ENCODE results near the gene HSPA4. TPM values are rescaled to one million over a fixed set of nuclear protein-coding genes. Genes with fewer than 3 reads are reported as not detected.
"Not testable (repeated sequence)": the region's sequence is repeated elsewhere in the genome, so short reads cannot be mapped to it uniquely, and the experiment has no call there.

The HSPA4 gene
- total RNA-seq, 2 donors from 2014 or later: 95.5 to 190 TPM

DNA sequence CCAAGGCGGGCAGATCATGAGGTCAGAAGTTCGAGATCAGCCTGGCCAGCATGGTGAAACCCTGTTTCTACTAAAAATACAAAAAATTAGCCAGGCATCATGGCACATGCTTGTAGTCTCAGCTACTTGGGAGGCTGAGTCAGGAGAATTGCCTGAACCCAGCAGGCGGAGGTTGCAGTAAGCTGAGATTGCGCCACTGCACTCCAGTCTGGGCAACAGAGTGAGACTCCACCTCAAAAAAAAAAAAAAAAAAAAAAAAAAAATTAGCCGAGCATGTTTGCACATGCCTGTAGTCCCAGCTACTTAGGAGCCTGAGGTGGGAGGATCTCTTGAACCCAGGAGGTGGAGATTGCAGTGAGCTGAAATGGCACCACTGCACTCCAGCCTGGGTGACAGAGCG is 15.1 kb upstream of the HSPA4 start:
- H3K27ac Mint-ChIP-seq; H3K36me3 Mint-ChIP-seq (ENCODE audit: low read depth); H3K4me3 Mint-ChIP-seq: not testable (repeated sequence)

DNA sequence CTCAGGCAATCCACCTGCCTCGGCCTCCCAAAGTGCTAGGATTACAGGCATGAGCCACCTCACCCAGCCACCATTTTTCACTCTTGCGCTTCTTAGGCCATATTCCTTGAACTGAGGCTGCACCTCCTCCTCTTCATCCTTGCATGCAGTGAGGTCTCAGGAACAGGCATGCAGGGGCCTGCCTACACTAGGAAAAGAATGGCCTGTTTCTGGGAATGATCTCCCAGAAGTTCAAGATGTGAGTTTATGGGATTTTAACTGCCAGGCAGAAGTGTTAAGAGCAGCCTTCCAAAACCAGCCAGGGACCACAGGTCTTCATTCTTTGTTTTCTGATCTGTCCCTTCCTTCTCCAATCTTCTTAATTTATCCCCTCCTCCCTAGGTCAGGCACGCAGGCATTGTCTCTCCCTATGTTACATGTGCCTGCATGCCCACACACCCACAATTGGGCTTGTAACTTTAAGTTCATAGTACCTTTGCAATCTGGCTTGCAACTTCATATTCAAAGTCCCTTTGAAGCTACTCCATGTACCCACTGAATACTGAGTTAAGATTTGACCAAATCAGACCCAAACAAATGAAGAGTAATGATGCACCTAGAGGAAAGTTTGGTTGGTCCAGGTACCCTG is 10.5 kb upstream of the HSPA4 start:
- no peaks in the 10 kb centered on the region for H3K36me3 Mint-ChIP-seq (ENCODE audit: low read depth)
- H3K27me3 Mint-ChIP-seq: no peaks in the 10 kb centered on the region
- no peak for ATAC-seq (replicated peaks)
- H3K4me3 Mint-ChIP-seq: no peak overlapping the region
- H3K4me1 Mint-ChIP-seq: no peaks in the 10 kb centered on the region
- no peak overlapping the region for H3K27ac Mint-ChIP-seq
- H3K9me3 Mint-ChIP-seq: no peaks in the 10 kb centered on the region

More for the DNA sequence above, 15.1 kb upstream of the HSPA4 start:
- H3K4me1 Mint-ChIP-seq; H3K9me3 Mint-ChIP-seq; ATAC-seq (replicated peaks); H3K27me3 Mint-ChIP-seq: not testable (repeated sequence)

DNA sequence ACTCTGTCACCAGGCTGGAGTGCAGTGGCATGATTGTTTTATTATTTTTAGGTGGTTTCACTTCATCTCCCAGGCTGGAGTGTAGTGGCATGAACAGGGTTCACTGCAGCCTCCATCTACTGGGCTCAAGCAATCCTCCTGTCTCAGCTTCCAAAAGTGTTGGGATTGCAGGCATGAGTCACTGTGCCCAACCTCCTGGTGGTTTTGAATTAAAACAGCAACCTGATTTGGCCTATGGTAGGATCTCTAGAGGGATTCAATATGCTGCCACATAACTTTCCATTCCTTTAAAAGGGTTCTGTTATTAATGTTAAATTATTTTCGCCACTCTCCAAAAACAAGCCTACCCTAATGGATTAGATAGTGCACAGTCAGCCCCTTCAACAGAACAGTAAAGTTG is 9.9 kb upstream of the HSPA4 start:
- no peaks in the 10 kb centered on the region for H3K27me3 Mint-ChIP-seq
- no peaks in the 10 kb centered on the region for H3K9me3 Mint-ChIP-seq
- H3K27ac Mint-ChIP-seq: no peak overlapping the region
- no peaks in the 10 kb centered on the region for H3K36me3 Mint-ChIP-seq (ENCODE audit: low read depth)
- ATAC-seq (replicated peaks): no peak
- H3K4me1 Mint-ChIP-seq: no peaks in the 10 kb centered on the region
- H3K4me3 Mint-ChIP-seq: no peak overlapping the region

DNA sequence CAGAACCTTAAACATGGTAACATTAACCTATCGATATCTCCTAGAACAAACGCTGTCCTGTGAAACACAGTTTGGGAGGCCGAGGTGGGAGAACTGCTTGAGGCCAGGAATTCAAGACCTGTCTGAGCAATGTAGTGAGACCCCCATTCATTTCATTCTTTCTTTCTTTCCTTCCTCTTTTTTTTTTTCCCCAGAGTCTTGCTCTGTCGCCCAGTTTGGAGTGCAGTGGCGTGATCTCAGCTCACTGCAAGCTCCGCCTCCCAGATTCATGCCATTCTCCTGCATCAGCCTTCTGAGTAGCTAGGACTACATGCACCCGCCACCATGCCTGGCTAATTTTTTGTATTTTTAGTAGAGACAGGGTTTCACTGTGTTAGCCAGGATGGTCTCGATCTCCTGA is 5.3 kb upstream of the HSPA4 start:
- not testable (repeated sequence) for H3K36me3 Mint-ChIP-seq (ENCODE audit: low read depth); H3K4me1 Mint-ChIP-seq; H3K27ac Mint-ChIP-seq; H3K27me3 Mint-ChIP-seq; ATAC-seq (replicated peaks); H3K9me3 Mint-ChIP-seq; H3K4me3 Mint-ChIP-seq

DNA sequence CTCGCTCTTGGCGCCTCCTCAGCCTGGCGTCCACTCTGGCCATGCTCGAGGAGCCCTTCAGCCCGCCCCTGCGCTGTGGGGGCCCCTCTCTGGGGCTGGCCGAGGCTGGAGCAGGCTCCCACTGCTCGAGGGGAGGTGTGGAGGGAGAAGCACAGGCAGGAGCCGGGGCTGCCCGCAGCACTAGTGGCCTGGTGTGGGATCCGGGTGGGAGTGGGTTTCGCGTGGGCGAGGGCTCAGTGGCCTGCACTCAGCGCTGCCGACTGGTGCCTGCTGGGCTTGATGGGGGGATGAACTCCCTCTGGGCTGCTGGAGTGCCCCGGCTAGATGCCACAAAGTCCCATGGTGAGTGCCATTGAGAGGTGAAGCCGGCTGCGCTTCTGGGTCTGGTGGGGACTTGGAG is 4.4 kb upstream of the HSPA4 start:
- H3K4me3 Mint-ChIP-seq: no peak overlapping the region
- H3K27ac Mint-ChIP-seq: no peak overlapping the region
- ATAC-seq (replicated peaks): no peak
- peaks cover 4% of the 10 kb centered on the region for H3K4me1 Mint-ChIP-seq
- no peaks in the 10 kb centered on the region for H3K9me3 Mint-ChIP-seq
- peaks cover 8% of the 10 kb centered on the region for H3K36me3 Mint-ChIP-seq (ENCODE audit: low read depth)
- H3K27me3 Mint-ChIP-seq: no peaks in the 10 kb centered on the region

DNA sequence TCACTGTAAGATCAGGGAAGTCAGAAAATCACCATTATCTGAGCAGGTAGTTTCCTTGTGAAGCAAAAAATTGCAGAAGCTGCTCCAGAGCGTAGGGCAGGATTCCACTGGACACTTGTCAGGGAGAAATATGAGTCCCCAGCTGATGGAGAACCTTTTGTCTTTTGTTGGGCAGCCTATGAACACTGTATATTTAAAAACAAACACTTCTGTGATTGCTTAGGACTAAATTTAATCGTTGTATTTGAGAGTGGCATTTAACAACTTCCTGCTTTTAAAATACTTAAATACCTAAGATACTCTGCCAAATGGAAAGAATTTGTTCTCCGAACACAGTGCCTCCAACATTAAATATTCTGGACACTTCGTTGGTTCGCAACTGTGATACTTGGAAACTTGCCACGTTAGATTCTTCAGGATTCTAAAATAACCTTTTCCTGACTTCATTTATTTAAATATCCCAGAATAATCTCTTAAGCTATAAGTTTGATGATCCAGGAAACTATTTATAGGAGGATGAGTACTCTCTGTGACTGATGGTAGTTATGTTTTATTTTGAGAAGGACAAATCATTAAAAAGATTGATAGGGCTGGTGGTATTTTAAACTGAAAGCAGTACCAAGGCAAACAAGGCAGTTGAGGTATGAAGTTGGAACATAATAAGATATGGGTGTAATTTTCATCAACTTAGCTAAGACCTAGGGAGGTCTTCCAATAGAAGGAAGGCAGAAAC is 2.7 kb upstream of the HSPA4 start:
- H3K27me3 Mint-ChIP-seq: no peaks in the 10 kb centered on the region
- H3K4me3 Mint-ChIP-seq: peak overlapping the region; percentile 25
- ATAC-seq (replicated peaks): no peak
- peaks cover 16% of the 10 kb centered on the region for H3K36me3 Mint-ChIP-seq (ENCODE audit: low read depth)
- peak overlapping the region; percentile 50 for H3K27ac Mint-ChIP-seq
- peaks cover 4% of the 10 kb centered on the region for H3K4me1 Mint-ChIP-seq
- H3K9me3 Mint-ChIP-seq: no peaks in the 10 kb centered on the region

DNA sequence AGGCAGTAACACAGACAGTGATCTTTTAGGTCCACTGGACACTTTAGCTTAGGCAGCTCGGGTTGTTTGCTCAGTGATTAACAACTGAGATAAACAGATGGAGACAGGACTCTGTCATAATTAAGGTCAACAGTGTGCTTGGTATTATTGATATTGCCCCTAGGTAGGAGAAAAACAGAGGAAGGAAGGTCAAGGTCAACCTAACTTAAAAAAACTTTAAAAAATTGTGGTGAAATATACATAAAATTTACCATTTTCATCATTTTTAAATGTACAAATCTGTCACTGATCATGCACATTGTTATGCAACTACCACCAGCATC is 2.1 kb upstream of the HSPA4 start:
- Mint-ChIP-seq H3K36me3 (ENCODE audit: low read depth) (peaks cover 17% of the 10 kb centered on the region), H3K4me3 (peak overlapping the region; percentile 25)

DNA sequence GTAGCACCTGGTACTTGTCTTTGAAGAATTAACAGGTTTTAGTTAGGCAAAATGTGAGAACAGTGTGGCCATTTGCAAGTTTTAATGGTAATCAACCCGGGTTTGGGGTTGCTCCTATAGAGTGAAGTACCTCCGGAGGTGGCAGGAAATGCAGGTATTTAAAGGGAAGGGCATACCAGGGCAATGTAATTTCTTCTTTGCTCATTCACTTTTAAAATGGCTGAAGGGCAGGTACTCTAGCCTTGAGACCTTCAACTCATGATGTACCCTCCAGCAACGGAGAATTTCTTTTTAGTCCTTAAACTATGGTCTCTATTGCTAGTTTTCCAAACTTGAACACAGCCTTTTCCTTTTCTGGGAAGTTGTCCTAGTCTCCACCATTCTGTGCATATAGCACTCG is 1.3 kb upstream of the HSPA4 start:
- H3K4me3 Mint-ChIP-seq: peak overlapping the region; percentile 97
- H3K36me3 Mint-ChIP-seq (ENCODE audit: low read depth): peaks cover 26% of the 10 kb centered on the region
- H3K4me1 Mint-ChIP-seq: peaks cover 11% of the 10 kb centered on the region
- H3K9me3 Mint-ChIP-seq: no peaks in the 10 kb centered on the region
- ATAC-seq (replicated peaks): no peak
- no peaks in the 10 kb centered on the region for H3K27me3 Mint-ChIP-seq
- H3K27ac Mint-ChIP-seq: peak overlapping the region; percentile 99

More for the DNA sequence above, 2.1 kb upstream of the HSPA4 start:
- no peak for ATAC-seq (replicated peaks)
- Mint-ChIP-seq H3K27me3 (no peaks in the 10 kb centered on the region), H3K4me1 (peaks cover 4% of the 10 kb centered on the region), H3K9me3 (no peaks in the 10 kb centered on the region), H3K27ac (peak overlapping the region; percentile 50)

DNA sequence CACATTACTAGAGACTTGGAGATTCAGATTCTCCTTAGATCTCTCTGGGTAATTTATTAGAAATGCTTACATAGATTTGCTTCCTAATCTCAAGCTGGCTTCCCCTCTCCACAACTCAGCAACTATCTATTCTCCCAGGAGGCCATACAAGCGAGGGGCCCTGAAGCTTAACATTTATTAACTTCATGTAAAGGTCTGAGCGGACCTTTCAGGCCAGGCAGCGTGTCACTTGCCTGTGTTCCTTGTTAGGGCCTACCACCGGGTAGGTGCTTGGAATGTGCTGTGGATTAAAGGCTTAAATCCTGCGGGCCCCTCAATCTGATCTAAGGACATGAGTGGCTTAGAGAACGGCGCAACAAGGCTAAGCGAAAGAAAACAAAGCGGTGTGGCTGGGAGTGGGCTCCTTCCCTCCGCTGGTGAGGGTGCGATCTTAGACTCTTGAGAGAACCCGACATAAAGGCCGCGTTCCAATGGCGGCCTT is 712 bp upstream of the HSPA4 start:
- ATAC-seq (replicated peaks): no peak
- H3K36me3 Mint-ChIP-seq (ENCODE audit: low read depth): peaks cover 26% of the 10 kb centered on the region
- H3K27ac Mint-ChIP-seq: peak overlapping the region; percentile 99
- H3K4me3 Mint-ChIP-seq: peak overlapping the region; percentile 97
- H3K4me1 Mint-ChIP-seq: peaks cover 12% of the 10 kb centered on the region
- no peaks in the 10 kb centered on the region for H3K27me3 Mint-ChIP-seq
- H3K9me3 Mint-ChIP-seq: no peaks in the 10 kb centered on the region

DNA sequence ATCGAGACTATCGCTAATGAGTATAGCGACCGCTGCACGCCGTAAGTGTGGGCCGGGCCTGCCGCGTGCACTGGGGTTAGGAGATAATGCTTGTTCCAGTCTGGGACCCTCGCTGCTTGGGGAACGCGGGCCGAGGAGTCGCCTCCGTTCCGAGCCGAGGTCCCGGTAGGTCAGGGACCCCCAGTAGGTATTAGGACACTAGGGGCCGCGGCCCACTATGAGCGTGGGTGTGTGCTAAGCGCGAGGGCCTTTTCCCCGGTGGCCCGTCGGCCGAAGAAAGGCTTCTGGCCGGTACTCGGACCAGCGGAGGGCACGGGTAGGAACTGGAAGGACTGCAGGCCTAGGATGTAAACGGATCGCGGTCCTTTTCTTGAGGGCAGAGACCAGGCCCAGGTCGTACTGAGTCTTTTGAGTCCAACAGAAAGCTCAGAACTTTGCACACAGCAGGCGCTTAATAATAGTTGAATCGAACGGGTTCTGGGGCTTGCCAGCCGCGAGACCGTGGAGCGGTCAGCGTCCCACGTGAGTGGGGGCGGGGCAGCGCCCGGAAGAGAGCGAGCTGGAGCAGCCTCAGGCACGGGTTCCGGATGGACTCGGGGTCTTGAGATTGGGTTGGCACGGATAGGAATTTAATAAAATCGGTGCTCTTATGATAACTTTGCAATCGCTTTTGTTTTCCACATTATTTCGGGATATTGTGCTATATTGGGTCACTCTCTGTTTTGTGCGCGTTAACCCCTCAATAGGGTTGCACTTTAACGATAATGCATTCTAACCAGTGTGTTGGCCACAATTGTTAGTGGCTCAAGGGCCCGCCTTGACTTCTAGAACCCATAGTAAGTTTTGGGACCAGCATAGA is 733 bp downstream of the HSPA4 start:
- Mint-ChIP-seq H3K36me3 (ENCODE audit: low read depth) (peaks cover 26% of the 10 kb centered on the region), H3K27ac (peak overlapping the region; percentile 99), H3K4me1 (peaks cover 13% of the 10 kb centered on the region), H3K27me3 (no peaks in the 10 kb centered on the region), H3K4me3 (peak overlapping the region; percentile 97), H3K9me3 (no peaks in the 10 kb centered on the region)
- ATAC-seq (replicated peaks): peak; percentile 42

DNA sequence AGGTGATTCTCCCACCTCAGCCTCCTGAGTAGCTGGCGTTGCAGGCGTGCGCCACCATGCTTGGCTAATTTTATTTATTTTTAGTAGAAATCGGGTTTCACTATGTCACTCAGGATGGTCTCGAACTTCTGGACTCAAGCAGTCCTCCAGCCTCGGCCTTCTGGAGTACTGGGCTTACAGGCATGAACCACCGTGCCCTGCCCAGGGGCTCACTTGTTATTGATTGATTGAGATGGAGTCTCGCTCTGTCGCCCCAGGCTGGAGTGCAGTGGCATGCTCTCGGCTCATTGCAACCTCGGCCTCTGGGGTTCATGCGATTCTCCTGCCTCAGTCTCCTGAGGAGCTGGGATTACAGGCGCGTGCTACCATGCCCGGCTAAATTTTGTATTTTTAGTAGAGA is 1.6 kb downstream of the HSPA4 start:
- Mint-ChIP-seq H3K4me1 (peaks cover 19% of the 10 kb centered on the region), H3K4me3 (peak overlapping the region; percentile 97), H3K27ac (peak overlapping the region; percentile 99), H3K9me3 (no peaks in the 10 kb centered on the region), H3K36me3 (ENCODE audit: low read depth) (peaks cover 26% of the 10 kb centered on the region), H3K27me3 (no peaks in the 10 kb centered on the region)
- ATAC-seq (replicated peaks): no peak

DNA sequence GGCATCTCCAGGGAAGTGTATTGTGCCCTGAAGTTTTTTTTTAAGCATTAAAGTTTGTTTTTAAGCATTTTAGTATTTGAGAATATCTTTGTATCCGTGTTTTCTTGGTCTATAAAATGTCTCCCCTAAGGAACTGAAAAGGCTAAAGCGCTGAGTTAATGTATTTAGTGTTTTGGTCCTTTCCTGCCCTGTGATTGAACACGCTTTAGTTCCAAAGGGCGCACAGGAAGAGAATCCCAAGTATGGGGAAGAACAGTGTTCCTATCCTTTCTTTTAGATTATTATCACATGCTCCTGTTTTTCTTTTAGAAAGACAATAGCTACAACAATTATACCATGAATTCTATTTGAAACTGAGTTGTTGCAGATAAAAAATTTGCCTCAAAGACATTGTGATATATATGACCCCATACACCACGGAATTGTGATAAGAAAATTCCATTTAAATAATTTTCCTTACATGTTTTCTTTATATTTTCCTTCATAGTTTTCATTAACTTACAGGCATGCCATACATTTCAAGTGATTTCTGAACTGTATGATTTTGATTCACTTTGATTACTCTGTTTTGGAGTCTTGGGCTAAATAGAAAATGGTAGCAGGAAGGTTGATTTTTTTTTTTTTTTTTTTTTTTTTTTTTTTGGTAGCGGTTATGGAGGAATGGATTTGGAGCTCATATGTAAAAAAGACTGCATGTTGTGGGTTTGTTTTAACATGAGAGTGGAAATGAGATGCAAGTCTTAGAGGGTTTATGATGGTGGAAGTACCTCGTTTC is 3.1 kb downstream of the HSPA4 start:
- H3K4me1 Mint-ChIP-seq: peaks cover 19% of the 10 kb centered on the region
- peak overlapping the region; percentile 97 for H3K4me3 Mint-ChIP-seq
- no peaks in the 10 kb centered on the region for H3K27me3 Mint-ChIP-seq
- H3K36me3 Mint-ChIP-seq (ENCODE audit: low read depth): peaks cover 31% of the 10 kb centered on the region
- no peak overlapping the region for H3K27ac Mint-ChIP-seq
- no peaks in the 10 kb centered on the region for H3K9me3 Mint-ChIP-seq
- no peak for ATAC-seq (replicated peaks)

DNA sequence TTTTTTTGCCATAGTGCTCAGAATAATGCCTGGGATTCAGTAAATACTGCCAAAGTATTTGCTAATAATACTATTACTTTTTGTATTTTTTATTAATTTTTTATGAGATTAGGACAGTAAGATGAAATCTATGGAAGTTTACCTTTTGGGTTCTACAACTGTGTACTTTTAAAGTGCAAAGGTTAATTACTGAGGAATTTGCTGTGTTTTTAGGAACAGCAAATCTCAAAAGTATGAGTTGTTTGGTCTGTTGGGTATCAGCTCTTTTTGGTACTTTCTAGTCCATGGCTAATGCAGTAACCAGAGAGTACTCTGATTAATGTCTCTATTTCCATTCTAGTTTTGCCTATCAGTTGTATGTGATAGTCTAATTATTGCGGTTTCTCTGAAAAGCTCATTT is 5.1 kb downstream of the HSPA4 start:
- H3K4me3 Mint-ChIP-seq: peak overlapping the region; percentile 37
- H3K27me3 Mint-ChIP-seq: no peaks in the 10 kb centered on the region
- H3K27ac Mint-ChIP-seq: no peak overlapping the region
- H3K36me3 Mint-ChIP-seq (ENCODE audit: low read depth): peaks cover 26% of the 10 kb centered on the region
- peaks cover 22% of the 10 kb centered on the region for H3K4me1 Mint-ChIP-seq
- H3K9me3 Mint-ChIP-seq: no peaks in the 10 kb centered on the region
- no peak for ATAC-seq (replicated peaks)

DNA sequence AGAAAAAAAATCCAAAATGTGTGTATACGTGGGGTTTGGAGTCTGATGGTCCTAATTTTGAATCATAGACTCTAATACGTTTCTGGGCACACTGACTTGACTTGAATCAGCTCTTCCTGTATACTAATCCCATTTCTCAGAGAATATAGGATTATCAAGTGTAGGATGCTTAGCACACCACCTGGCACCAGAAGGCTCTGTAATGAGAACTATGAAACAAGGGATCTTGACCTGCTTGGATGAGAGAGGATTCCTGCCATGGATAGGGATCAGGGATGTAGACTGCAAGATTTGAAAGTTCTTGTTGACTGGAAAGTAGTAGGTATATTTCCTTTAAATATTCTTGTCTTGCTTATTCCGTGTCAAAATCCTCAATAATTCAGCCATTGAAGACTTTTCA is 7.8 kb downstream of the HSPA4 start:
- ATAC-seq (replicated peaks): no peak
- H3K36me3 Mint-ChIP-seq (ENCODE audit: low read depth): peaks cover 26% of the 10 kb centered on the region
- H3K4me3 Mint-ChIP-seq: no peak overlapping the region
- H3K4me1 Mint-ChIP-seq: peaks cover 28% of the 10 kb centered on the region
- no peaks in the 10 kb centered on the region for H3K27me3 Mint-ChIP-seq
- H3K27ac Mint-ChIP-seq: peak overlapping the region; percentile 78
- no peaks in the 10 kb centered on the region for H3K9me3 Mint-ChIP-seq
